ENCODE measurements around the gene CASS4.

GRCh38 chr20:56449459-56449858 lies 37.4 kb downstream of the CASS4 start:
- TF ChIP-seq, protein P1, sequence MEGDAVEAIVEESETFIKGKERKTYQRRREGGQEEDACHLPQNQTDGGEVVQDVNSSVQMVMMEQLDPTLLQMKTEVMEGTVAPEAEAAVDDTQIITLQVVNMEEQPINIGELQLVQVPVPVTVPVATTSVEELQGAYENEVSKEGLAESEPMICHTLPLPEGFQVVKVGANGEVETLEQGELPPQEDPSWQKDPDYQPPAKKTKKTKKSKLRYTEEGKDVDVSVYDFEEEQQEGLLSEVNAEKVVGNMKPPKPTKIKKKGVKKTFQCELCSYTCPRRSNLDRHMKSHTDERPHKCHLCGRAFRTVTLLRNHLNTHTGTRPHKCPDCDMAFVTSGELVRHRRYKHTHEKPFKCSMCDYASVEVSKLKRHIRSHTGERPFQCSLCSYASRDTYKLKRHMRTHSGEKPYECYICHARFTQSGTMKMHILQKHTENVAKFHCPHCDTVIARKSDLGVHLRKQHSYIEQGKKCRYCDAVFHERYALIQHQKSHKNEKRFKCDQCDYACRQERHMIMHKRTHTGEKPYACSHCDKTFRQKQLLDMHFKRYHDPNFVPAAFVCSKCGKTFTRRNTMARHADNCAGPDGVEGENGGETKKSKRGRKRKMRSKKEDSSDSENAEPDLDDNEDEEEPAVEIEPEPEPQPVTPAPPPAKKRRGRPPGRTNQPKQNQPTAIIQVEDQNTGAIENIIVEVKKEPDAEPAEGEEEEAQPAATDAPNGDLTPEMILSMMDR (conservative IDR thresholded peaks at IDR 0.05; ENCODE audit: low read depth, low read length) = no peak
- no peak for TF ChIP-seq EZH2 (IDR thresholded peaks at IDR 0.05; ENCODE audit: borderline replicate concordance, low read depth, low read length, poor library complexity, severe bottlenecking)
